Measurements from ENCODE around the gene LFNG. TPM values are rescaled to one million over a fixed set of nuclear protein-coding genes. Genes with fewer than 3 reads are reported as not detected.

Gene LFNG
- total RNA-seq, 3 donors from 2014 or later: 31.7 to 95.0 (median 71.7) TPM

- DNase-seq (peak in 2 of 3 donors; percentile 9 to 46), ATAC-seq (no peak)
- no peak overlapping the region for H3K4me3 ChIP-seq
- H3K9me3 ChIP-seq: no peaks in the 10 kb centered on the region
- no peak for TF ChIP-seq CTCF (IDR thresholded peaks at IDR 0.05)
- intact Hi-C loops (cut with DNase I, micrococcal nuclease): no loop called here
- H3K4me1 ChIP-seq (ENCODE audit: low read depth): no peaks in the 10 kb centered on the region
- no peaks in the 10 kb centered on the region for H3K36me3 ChIP-seq (ENCODE audit: low read depth)
Observed at GRCh38 chr7:2542011-2542915, 22.7 kb downstream of the LFNG start.

GRCh38 chr7:2542916-2543871, 23.6 kb downstream of the LFNG start:
- no peak for ATAC-seq
- Histone ChIP-seq H3K4me3 (no peak overlapping the region), H3K36me3 (ENCODE audit: low read depth) (no peaks in the 10 kb centered on the region), H3K4me1 (ENCODE audit: low read depth) (no peaks in the 10 kb centered on the region), H3K9me3 (no peaks in the 10 kb centered on the region)
- no peak for TF ChIP-seq CTCF (IDR thresholded peaks at IDR 0.05)
- intact Hi-C loops (cut with DNase I, micrococcal nuclease): no loop called here
- peak in 2 of 3 donors; percentile 21 to 43 for DNase-seq

- DNase-seq: peak in 2 of 3 donors; percentile 21 to 30
- intact Hi-C loops (cut with DNase I, micrococcal nuclease): no loop called here
- Histone ChIP-seq H3K4me1 (ENCODE audit: low read depth) (no peaks in the 10 kb centered on the region), H3K4me3 (no peak overlapping the region), H3K9me3 (no peaks in the 10 kb centered on the region), H3K36me3 (ENCODE audit: low read depth) (no peaks in the 10 kb centered on the region)
- ATAC-seq: no peak
- TF ChIP-seq CTCF (IDR thresholded peaks at IDR 0.05): no peak
Observed at GRCh38 chr7:2544541-2545188, 25.1 kb downstream of the LFNG start.

- H3K4me3 ChIP-seq: no peak overlapping the region
- no peaks in the 10 kb centered on the region for H3K4me1 ChIP-seq (ENCODE audit: low read depth)
- TF ChIP-seq CTCF (IDR thresholded peaks at IDR 0.05): no peak
- intact Hi-C loops (cut with DNase I, micrococcal nuclease): no loop called here
- DNase-seq (peak in 2 of 3 donors; percentile 12 to 33), ATAC-seq (no peak)
- H3K9me3 ChIP-seq: no peaks in the 10 kb centered on the region
- H3K36me3 ChIP-seq (ENCODE audit: low read depth): no peaks in the 10 kb centered on the region
Observed at GRCh38 chr7:2545746-2546425, 26.3 kb downstream of the LFNG start.

Data from mucosa of descending colon (tissue), 3 donors.